Measurements from ENCODE around the gene APBA2.

- TF ChIP-seq CTCF (IDR thresholded peaks at IDR 0.05 in 8 of 11, conservative IDR thresholded peaks at IDR 0.05 in 3 of 11) (no peak), POLR2A (IDR thresholded peaks at IDR 0.05) (no peak)
Observed at GRCh38 chr15:29134239-29134638, 248.5 kb downstream of the APBA2 start.
